ENCODE data around the gene SYTL5. TPM values are rescaled to one million over a fixed set of nuclear protein-coding genes. Genes with fewer than 3 reads are reported as not detected.

Gene SYTL5
- total and polyA plus RNA-seq, 2 of the 4 experiments (the other 2 are of a cell fraction), result 0.19 to 0.54 TPM

DNA sequence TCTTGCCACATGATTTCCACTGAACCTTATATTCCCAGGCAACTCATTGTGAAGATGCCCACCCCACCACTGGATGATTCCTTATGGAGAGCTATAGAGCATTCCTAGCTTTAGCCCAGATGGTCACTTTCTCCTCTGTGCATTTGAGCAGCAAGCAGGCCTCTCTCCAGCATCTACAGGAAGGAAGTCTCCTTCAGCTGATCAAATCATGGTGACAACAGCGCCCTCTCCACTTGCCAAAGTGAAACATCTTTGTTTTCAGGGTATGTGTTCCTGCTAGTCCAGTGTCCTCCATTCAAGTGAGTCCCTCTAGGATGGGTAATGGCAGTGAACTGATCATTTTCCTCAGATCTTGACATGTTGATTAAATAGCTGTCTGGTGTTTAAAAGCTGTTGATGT is 10.9 kb upstream of the SYTL5 start:
- Histone ChIP-seq H2BK120ac (ENCODE audit: low read depth, low read length) (no peak overlapping the region), H3K14ac (replicated peaks; ENCODE audit: low read depth, low read length) (no peak overlapping the region), H4K8ac (ENCODE audit: low read depth in 2 of 2, low read length in 2 of 2) (no peak overlapping the region; a peak in 1 of 4 replicates), H4K5ac (ENCODE audit: low read depth, low read length) (no peak overlapping the region), H3K4me2 (ENCODE audit: low read depth, low read length) (no peak overlapping the region), H4K91ac (ENCODE audit: insufficient read depth, low read depth, low read length) (no peak overlapping the region), H3K36me3 (ENCODE audit: control insufficient read depth, insufficient read depth, low read length) (no peaks in the 10 kb centered on the region), H2AFZ (replicated peaks; ENCODE audit: low read length, poor library complexity) (no peak overlapping the region), H2AK5ac (ENCODE audit: low read depth, low read length) (no peak overlapping the region), H4K20me1 (ENCODE audit: insufficient read depth, low read length) (no peaks in the 10 kb centered on the region), H3K79me1 (ENCODE audit: low read depth in 1 of 2, low read length in 2 of 2) (no peaks in the 10 kb centered on the region), H3K9me3 (ENCODE audit: control insufficient read depth, insufficient read depth, low read length) (no peaks in the 10 kb centered on the region), H2BK20ac (ENCODE audit: low read depth, low read length) (no peak overlapping the region), H3K18ac (ENCODE audit: low read depth, low read length) (no peak overlapping the region), H3K9ac (ENCODE audit: low read depth, low read length) (no peak overlapping the region), H3K4ac (ENCODE audit: low read depth, low read length) (no peak overlapping the region), H3K27ac (ENCODE audit: insufficient read depth, low read length) (no peak overlapping the region), H2BK15ac (ENCODE audit: low read depth, low read length) (no peak overlapping the region), H3K23ac (ENCODE audit: low read depth, low read length) (no peak overlapping the region), H3K9me1 (ENCODE audit: insufficient read depth, low read length) (no peaks in the 10 kb centered on the region), H3K4me1 (ENCODE audit: control insufficient read depth, insufficient read depth, low read length) (0 out of 2 replicates have a peak, but pooled peaks cover 2% of the 10 kb centered on the region), H2AK9ac (replicated peaks; ENCODE audit: low read depth, low read length, poor library complexity) (no peak overlapping the region), H3K27me3 (ENCODE audit: control insufficient read depth, insufficient read depth, low read length) (peaks cover 2% of the 10 kb centered on the region; the same call in 1 of the 2 replicates), H3K4me3 (ENCODE audit: insufficient read depth, low read depth, low read length) (no peak overlapping the region), H2BK5ac (ENCODE audit: low read depth, low read length, poor library complexity, severe bottlenecking) (no peak overlapping the region), H3K56ac (ENCODE audit: extremely low read depth, insufficient read depth, low read length) (no peak overlapping the region)
- ATAC-seq (ENCODE audit: low read depth) (no peak), DNase-seq (no peak)
- no CpG with 5 or more reads among the region's 1 CpG for WGBS, 2 experiments (ENCODE audit: extremely low coverage in 2 of 2, insufficient read length in 1 of 2)
- ChIA-PET CTCF (interaction anchor here (0.6 kb wide), 1 partner anchor 418 kb away, joined by 4 read pairs; no protein-coding TSS in a partner anchor), POLR2A (ENCODE audit: unreplicated experiment) (no interaction called here)
- dilution Hi-C loops (cut with HindIII; ENCODE audit: low sequenced_read_pairs, unreplicated experiment), result no loop called here
- no TSS peak for BruUV-seq (replicated peaks)
- TF ChIP-seq, protein P1, sequence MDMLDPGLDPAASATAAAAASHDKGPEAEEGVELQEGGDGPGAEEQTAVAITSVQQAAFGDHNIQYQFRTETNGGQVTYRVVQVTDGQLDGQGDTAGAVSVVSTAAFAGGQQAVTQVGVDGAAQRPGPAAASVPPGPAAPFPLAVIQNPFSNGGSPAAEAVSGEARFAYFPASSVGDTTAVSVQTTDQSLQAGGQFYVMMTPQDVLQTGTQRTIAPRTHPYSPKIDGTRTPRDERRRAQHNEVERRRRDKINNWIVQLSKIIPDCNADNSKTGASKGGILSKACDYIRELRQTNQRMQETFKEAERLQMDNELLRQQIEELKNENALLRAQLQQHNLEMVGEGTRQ (IDR thresholded peaks at IDR 0.05; ENCODE audit: low read depth, low read length), result no peak
- TF ChIP-seq MAZ (IDR thresholded peaks at IDR 0.05; ENCODE audit: borderline replicate concordance, low read depth, low read length) (no peak), CHD1 (IDR thresholded peaks at IDR 0.05; ENCODE audit: low read depth, low read length) (no peak), POLR2A (IDR thresholded peaks at IDR 0.05; ENCODE audit: low read depth, low read length) (no peak), NFE2L2 (IDR thresholded peaks at IDR 0.05; ENCODE audit: low read depth, low read length) (no peak), RAD21 (IDR thresholded peaks at IDR 0.05; ENCODE audit: low read length) (no peak), CEBPB (IDR thresholded peaks at IDR 0.05; ENCODE audit: low read depth, low read length) (no peak), SMC3 (IDR thresholded peaks at IDR 0.05; ENCODE audit: low read depth, low read length) (no peak), MAFK (IDR thresholded peaks at IDR 0.05; ENCODE audit: low read depth, low read length) (no peak), RFX5 (IDR thresholded peaks at IDR 0.05; ENCODE audit: low read depth, low read length) (no peak)
- TF ChIP-seq, protein P2, sequence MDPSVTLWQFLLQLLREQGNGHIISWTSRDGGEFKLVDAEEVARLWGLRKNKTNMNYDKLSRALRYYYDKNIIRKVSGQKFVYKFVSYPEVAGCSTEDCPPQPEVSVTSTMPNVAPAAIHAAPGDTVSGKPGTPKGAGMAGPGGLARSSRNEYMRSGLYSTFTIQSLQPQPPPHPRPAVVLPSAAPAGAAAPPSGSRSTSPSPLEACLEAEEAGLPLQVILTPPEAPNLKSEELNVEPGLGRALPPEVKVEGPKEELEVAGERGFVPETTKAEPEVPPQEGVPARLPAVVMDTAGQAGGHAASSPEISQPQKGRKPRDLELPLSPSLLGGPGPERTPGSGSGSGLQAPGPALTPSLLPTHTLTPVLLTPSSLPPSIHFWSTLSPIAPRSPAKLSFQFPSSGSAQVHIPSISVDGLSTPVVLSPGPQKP (IDR thresholded peaks at IDR 0.05; ENCODE audit: borderline replicate concordance, low read depth, low read length), result no peak
- in situ Hi-C loops (cut with MboI; ENCODE audit: low sequenced_read_pairs), result no loop called here
- intact Hi-C loops (cut with micrococcal nuclease), result no loop called here

Measured in IMR-90 (cell line).